ENCODE measurements around the gene MMRN2.

MMRN2 gene

GRCh38 chr10:86931872-86932271 is 25.5 kb downstream of the MMRN2 start:
- no peak overlapping the region for H3K27ac ChIP-seq (ENCODE audit: low read length)
- no peaks in the 10 kb centered on the region for H3K4me1 ChIP-seq (ENCODE audit: insufficient read depth, low read length)
- peaks cover 46% of the 10 kb centered on the region for H3K36me3 ChIP-seq (ENCODE audit: insufficient read depth, low read depth, low read length)
- H3K27me3 ChIP-seq (ENCODE audit: insufficient read depth, low read length): no peaks in the 10 kb centered on the region
- H3K4me3 ChIP-seq (ENCODE audit: low read length): no peak overlapping the region
- H3K9ac ChIP-seq (ENCODE audit: low read depth, low read length): no peak overlapping the region
- H3K9me3 ChIP-seq (ENCODE audit: insufficient read depth, low read depth, low read length): no peaks in the 10 kb centered on the region

- no peaks in the 10 kb centered on the region for H3K9me3 ChIP-seq (ENCODE audit: insufficient read depth, low read depth, low read length)
- peaks cover 57% of the 10 kb centered on the region for H3K36me3 ChIP-seq (ENCODE audit: insufficient read depth, low read depth, low read length)
- no peak overlapping the region for H3K9ac ChIP-seq (ENCODE audit: low read depth, low read length)
- H3K4me1 ChIP-seq (ENCODE audit: insufficient read depth, low read length): no peaks in the 10 kb centered on the region
- H3K27ac ChIP-seq (ENCODE audit: low read length): no peak overlapping the region
- no peak overlapping the region for H3K4me3 ChIP-seq (ENCODE audit: low read length)
- H3K27me3 ChIP-seq (ENCODE audit: insufficient read depth, low read length): no peaks in the 10 kb centered on the region
These were observed 27.7 kb downstream of the MMRN2 start for GRCh38 chr10:86929468-86930380.

- Histone ChIP-seq H3K36me3 (ENCODE audit: insufficient read depth, low read depth, low read length) (peaks cover 78% of the 10 kb centered on the region), H3K9me3 (ENCODE audit: insufficient read depth, low read depth, low read length) (no peaks in the 10 kb centered on the region), H3K4me3 (ENCODE audit: low read length) (no peak overlapping the region), H3K4me1 (ENCODE audit: insufficient read depth, low read length) (no peaks in the 10 kb centered on the region), H3K27me3 (ENCODE audit: insufficient read depth, low read length) (no peaks in the 10 kb centered on the region), H3K9ac (ENCODE audit: low read depth, low read length) (no peak overlapping the region), H3K27ac (ENCODE audit: low read length) (no peak overlapping the region)
These were observed 34.9 kb downstream of the MMRN2 start for GRCh38 chr10:86922553-86922961.

GRCh38 chr10:86918022-86918471 is 39.4 kb downstream of the MMRN2 start:
- Histone ChIP-seq H3K36me3 (ENCODE audit: insufficient read depth, low read depth, low read length) (peaks cover 98% of the 10 kb centered on the region), H3K4me1 (ENCODE audit: insufficient read depth, low read length) (no peaks in the 10 kb centered on the region), H3K9ac (ENCODE audit: low read depth, low read length) (no peak overlapping the region), H3K27me3 (ENCODE audit: insufficient read depth, low read length) (no peaks in the 10 kb centered on the region), H3K9me3 (ENCODE audit: insufficient read depth, low read depth, low read length) (no peaks in the 10 kb centered on the region), H3K4me3 (ENCODE audit: low read length) (no peak overlapping the region), H3K27ac (ENCODE audit: low read length) (no peak overlapping the region)

- Histone ChIP-seq H3K4me1 (ENCODE audit: insufficient read depth, low read length) (no peaks in the 10 kb centered on the region), H3K36me3 (ENCODE audit: insufficient read depth, low read depth, low read length) (peaks cover 94% of the 10 kb centered on the region), H3K4me3 (ENCODE audit: low read length) (no peak overlapping the region), H3K9ac (ENCODE audit: low read depth, low read length) (no peak overlapping the region), H3K27ac (ENCODE audit: low read length) (no peak overlapping the region), H3K27me3 (ENCODE audit: insufficient read depth, low read length) (no peaks in the 10 kb centered on the region), H3K9me3 (ENCODE audit: insufficient read depth, low read depth, low read length) (no peaks in the 10 kb centered on the region)
These were observed 42.7 kb downstream of the MMRN2 start for GRCh38 chr10:86914734-86915133.

- Histone ChIP-seq H3K4me1 (ENCODE audit: insufficient read depth, low read length) (no peaks in the 10 kb centered on the region), H3K27me3 (ENCODE audit: insufficient read depth, low read length) (no peaks in the 10 kb centered on the region), H3K9me3 (ENCODE audit: insufficient read depth, low read depth, low read length) (no peaks in the 10 kb centered on the region; the same call in 1 of the 2 replicates), H3K9ac (ENCODE audit: low read depth, low read length) (no peak overlapping the region), H3K27ac (ENCODE audit: low read length) (no peak overlapping the region), H3K36me3 (ENCODE audit: insufficient read depth, low read depth, low read length) (peaks cover 76% of the 10 kb centered on the region), H3K4me3 (ENCODE audit: low read length) (no peak overlapping the region)
These were observed 52.0 kb downstream of the MMRN2 start for GRCh38 chr10:86905429-86905828.

- Histone ChIP-seq H3K9me3 (ENCODE audit: insufficient read depth, low read depth, low read length) (no peaks in the 10 kb centered on the region; the same call in 1 of the 2 replicates), H3K27ac (ENCODE audit: low read length) (no peak overlapping the region), H3K9ac (ENCODE audit: low read depth, low read length) (no peak overlapping the region), H3K4me1 (ENCODE audit: insufficient read depth, low read length) (no peaks in the 10 kb centered on the region; the same call in 1 of the 2 replicates), H3K36me3 (ENCODE audit: insufficient read depth, low read depth, low read length) (peaks cover 80% of the 10 kb centered on the region), H3K4me3 (ENCODE audit: low read length) (no peak overlapping the region), H3K27me3 (ENCODE audit: insufficient read depth, low read length) (no peaks in the 10 kb centered on the region)
These were observed 52.8 kb downstream of the MMRN2 start for GRCh38 chr10:86904600-86904999.

- Histone ChIP-seq H3K4me1 (ENCODE audit: insufficient read depth, low read length) (peaks cover 12% of the 10 kb centered on the region; the same call in 1 of the 2 replicates), H3K9me3 (ENCODE audit: insufficient read depth, low read depth, low read length) (no peaks in the 10 kb centered on the region; the same call in 1 of the 2 replicates), H3K36me3 (ENCODE audit: insufficient read depth, low read depth, low read length) (peaks cover 60% of the 10 kb centered on the region), H3K27me3 (ENCODE audit: insufficient read depth, low read length) (no peaks in the 10 kb centered on the region), H3K27ac (ENCODE audit: low read length) (no peak overlapping the region), H3K4me3 (ENCODE audit: low read length) (no peak overlapping the region), H3K9ac (ENCODE audit: low read depth, low read length) (no peak overlapping the region)
These were observed 56.5 kb downstream of the MMRN2 start for GRCh38 chr10:86900955-86901354.

- Histone ChIP-seq H3K4me1 (ENCODE audit: insufficient read depth, low read length) (peaks cover 12% of the 10 kb centered on the region; the same call in 1 of the 2 replicates), H3K9me3 (ENCODE audit: insufficient read depth, low read depth, low read length) (no peaks in the 10 kb centered on the region; the same call in 1 of the 2 replicates), H3K4me3 (ENCODE audit: low read length) (no peak overlapping the region), H3K27me3 (ENCODE audit: insufficient read depth, low read length) (no peaks in the 10 kb centered on the region), H3K27ac (ENCODE audit: low read length) (no peak overlapping the region), H3K36me3 (ENCODE audit: insufficient read depth, low read depth, low read length) (peaks cover 55% of the 10 kb centered on the region), H3K9ac (ENCODE audit: low read depth, low read length) (no peak overlapping the region)
These were observed 57.6 kb downstream of the MMRN2 start for GRCh38 chr10:86899670-86900276.

GRCh38 chr10:86899132-86899531 is 58.3 kb downstream of the MMRN2 start:
- no peak overlapping the region; the same call in 1 of the 2 replicates for H3K9ac ChIP-seq (ENCODE audit: low read depth, low read length)
- no peaks in the 10 kb centered on the region for H3K27me3 ChIP-seq (ENCODE audit: insufficient read depth, low read length)
- H3K36me3 ChIP-seq (ENCODE audit: insufficient read depth, low read depth, low read length): peaks cover 55% of the 10 kb centered on the region
- no peaks in the 10 kb centered on the region; the same call in 1 of the 2 replicates for H3K9me3 ChIP-seq (ENCODE audit: insufficient read depth, low read depth, low read length)
- no peak overlapping the region for H3K27ac ChIP-seq (ENCODE audit: low read length)
- no peak overlapping the region for H3K4me3 ChIP-seq (ENCODE audit: low read length)
- peaks cover 12% of the 10 kb centered on the region; the same call in 1 of the 2 replicates for H3K4me1 ChIP-seq (ENCODE audit: insufficient read depth, low read length)

GRCh38 chr10:86898511-86898910 is 58.9 kb downstream of the MMRN2 start:
- H3K27me3 ChIP-seq (ENCODE audit: insufficient read depth, low read length): no peaks in the 10 kb centered on the region
- H3K27ac ChIP-seq (ENCODE audit: low read length): no peak overlapping the region
- no peak overlapping the region for H3K9ac ChIP-seq (ENCODE audit: low read depth, low read length)
- H3K4me1 ChIP-seq (ENCODE audit: insufficient read depth, low read length): peaks cover 12% of the 10 kb centered on the region; the same call in 1 of the 2 replicates
- peaks cover 57% of the 10 kb centered on the region for H3K36me3 ChIP-seq (ENCODE audit: insufficient read depth, low read depth, low read length)
- H3K9me3 ChIP-seq (ENCODE audit: insufficient read depth, low read depth, low read length): no peaks in the 10 kb centered on the region; the same call in 1 of the 2 replicates
- H3K4me3 ChIP-seq (ENCODE audit: low read length): no peak overlapping the region
